Right forelimb (tissue), 1 donor: ENCODE measurements around the gene WDFY4.

Experiments
- DNase-seq: peaks from one replicate; pipeline ENCODE4 v3.0.0-alpha.2; 2018

WDFY4 gene

DNA sequence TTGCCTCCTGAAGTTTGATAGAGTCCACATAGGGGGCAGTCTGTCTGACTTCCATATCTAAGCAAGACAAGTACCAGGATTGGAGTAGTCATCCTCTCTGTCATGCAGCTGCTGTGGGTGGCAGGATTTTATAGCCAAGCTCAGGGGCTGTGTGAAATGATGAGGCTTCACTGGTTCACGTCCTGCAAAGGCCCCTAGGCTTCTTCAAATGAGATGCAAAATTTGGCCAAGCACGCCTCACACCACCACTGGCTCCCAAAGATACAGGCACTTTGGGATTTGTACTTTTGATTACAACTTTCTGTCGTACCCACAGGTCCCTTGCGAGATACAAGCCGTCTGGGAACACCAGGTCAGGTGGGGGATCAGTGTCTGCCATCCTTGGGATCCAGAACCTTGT lies 67.1 kb downstream of the WDFY4 start:
- DNase-seq, result no peak

DNA sequence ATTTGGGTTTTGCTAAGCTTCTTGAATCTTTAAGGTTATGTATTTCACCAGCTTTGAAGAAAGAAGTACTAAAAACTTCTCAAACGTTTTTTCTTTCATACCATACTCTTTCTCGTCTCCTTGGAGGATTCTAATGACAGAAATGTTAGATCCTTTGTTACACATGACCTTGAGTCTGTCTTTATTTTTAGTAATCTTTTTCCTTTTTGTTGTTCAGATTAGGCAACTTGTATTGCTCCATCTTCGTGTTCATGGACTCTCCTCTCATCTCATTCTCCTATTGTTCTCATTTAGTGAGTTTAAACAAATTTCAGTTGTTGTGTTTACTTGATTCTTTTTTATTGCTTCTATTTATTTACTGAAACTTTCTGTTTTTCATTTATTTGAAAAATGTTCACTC lies 73.7 kb downstream of the WDFY4 start:
- no peak for DNase-seq

DNA sequence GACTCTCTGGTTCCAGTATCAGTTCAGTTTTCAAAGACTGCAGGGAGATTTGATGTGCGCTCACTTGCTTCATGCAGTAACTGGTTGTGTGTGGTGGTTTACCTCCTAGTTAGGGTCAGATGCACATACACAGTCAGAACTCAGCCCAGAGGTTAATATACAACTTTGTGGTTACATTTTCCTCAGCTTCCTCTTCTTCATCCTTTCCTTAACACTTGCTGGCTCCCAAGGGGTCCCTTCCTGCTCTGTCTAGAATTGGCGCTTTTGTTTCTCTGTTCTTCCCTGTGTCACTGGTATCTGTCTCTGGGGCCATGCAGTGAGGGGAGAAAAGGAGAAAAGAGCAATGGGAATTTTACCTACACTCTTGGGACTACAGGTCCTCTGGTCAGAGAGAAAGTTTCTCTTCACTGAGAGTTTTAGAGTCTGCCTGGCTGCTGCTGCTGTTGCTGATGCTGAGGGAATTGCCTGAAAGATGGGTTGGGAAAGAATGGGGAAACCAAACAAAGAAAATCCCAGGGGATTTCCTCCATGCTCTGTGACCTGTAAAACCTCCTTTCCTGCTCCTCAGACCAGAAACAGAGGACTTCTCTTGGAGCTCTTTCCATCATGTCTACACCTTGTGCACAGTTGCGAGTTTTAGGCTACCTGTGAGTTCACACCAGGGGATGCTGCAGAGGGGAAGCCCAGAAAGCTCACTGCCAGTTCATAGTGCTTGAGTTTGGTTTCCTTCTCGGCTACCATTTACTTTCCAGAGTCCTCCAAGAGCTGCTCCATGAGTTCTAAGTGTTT lies 74.6 kb downstream of the WDFY4 start:
- no peak for DNase-seq

DNA sequence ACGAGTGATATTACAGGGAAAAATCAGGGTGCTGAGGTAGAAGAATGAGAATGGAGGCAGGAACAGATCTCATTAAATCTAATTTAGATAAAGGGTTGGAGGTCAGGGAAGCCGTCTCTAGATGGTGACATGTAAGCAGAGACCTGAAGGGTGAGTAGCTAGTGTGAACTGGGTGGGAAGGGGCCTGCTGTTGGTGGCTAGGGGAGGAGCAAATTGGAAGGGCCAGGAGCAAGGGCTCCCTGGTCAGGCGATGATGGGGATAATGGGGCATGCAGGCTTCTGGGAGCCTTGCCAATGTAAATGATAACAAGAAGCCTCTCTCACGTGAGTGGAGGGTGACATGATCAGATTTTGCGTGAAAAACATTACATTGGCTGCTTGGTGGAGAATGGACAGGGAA lies 76.3 kb downstream of the WDFY4 start:
- no peak for DNase-seq

GRCh38 chr10:48762064-48763042 lies 77.7 kb downstream of the WDFY4 start:
- DNase-seq, result no peak

DNA sequence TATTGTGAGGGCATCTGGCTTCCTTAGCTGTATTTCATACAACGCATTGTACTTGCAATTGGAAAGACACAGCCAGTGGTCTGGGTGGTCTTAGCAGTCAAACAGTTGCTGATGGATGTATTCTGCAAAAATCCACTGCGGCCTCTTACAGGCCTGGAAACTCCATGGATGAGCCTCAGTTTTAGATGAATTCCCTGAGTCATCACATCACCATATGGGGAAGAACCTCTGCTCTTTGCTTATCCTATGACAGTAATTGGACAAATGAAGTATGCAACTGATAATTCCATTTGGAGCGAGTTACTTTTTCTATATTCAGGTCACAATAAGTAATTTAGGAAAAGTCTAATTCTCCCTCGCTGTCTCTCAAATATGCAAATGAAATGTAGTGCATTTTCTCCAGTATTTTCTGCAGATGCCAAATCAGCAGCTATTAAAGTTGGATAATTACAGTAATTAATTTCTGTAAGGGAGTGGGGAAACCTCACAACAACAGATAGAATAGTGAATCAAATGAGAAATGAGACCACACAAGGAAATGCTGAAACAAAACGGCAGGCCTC lies 78.8 kb downstream of the WDFY4 start:
- DNase-seq, result no peak

DNA sequence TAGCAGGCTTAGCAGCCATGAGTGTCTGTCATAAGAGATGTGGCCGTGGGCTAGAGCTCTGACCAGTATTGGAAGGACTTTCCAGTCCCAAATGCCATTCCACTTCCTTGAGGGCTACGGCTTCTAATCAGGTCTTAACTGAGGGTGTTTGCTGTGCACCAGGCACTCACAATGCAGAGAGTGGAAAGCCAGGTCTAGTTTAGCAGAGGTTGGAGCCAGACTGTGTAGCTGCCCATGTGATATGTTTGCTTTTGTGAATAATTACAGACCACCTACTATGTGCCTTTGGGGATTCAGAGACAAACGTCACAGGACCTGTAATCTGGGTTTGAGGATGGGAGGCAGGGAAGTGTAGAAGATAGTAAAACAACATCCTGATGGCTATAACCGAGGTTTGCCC lies 79.8 kb downstream of the WDFY4 start:
- no peak for DNase-seq

- DNase-seq, result no peak
Measured at GRCh38 chr10:48765039-48765438, 80.4 kb downstream of the WDFY4 start.

DNA sequence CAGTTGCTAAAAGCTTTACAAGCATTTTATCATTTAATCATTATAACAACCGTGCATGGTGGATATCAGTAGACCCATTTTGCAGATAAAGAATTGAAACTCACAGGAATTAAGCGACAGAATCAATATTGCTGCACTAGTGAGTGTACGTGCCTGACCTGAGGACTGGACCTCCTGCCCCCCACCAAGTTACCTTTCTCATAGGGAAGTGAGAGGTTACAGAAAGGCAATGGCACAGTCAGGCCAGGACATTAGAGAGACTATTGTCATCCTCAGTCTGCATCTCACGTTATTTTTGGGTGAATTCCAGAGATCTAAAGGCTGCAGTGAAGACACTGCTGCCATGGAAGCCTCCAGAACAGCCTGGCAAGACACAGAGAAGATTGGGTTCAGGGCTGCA lies 80.9 kb downstream of the WDFY4 start:
- no peak for DNase-seq

DNA sequence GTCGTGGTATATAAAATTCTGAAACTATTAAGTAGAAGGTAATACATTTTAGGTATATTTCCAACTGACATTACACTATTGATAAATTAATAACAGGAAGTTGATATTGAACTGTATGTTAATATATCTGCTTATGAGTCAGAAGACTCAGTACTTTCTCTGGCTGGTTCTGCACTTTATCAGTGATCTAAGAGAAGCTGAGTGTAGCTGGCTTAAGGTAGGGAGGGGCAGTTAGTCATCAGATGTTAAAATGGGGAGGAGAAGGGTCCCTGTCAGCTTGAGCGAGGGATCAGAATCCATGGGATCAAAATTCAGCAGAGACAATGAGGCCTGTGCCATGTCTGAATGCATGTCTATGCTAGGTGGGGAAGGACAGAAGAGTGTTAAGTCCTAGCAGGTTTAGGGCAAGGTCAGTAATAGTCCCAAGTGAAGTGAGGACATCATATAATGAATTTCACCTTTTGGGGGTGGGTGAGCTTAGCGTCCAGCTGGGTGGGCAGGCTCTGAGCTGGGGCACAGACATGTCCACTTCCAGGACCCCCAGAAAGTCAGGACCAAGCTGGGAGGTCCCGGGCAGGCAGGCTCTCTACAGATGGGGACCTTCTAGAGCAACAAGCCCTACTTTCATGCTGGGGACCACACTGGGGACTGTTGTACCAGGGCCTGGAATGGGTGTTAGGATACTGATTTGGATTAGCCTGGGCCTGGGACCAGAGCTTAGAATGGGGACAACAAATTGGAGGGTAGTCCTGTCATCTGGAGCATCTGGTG lies 82.9 kb downstream of the WDFY4 start:
- no peak for DNase-seq

DNA sequence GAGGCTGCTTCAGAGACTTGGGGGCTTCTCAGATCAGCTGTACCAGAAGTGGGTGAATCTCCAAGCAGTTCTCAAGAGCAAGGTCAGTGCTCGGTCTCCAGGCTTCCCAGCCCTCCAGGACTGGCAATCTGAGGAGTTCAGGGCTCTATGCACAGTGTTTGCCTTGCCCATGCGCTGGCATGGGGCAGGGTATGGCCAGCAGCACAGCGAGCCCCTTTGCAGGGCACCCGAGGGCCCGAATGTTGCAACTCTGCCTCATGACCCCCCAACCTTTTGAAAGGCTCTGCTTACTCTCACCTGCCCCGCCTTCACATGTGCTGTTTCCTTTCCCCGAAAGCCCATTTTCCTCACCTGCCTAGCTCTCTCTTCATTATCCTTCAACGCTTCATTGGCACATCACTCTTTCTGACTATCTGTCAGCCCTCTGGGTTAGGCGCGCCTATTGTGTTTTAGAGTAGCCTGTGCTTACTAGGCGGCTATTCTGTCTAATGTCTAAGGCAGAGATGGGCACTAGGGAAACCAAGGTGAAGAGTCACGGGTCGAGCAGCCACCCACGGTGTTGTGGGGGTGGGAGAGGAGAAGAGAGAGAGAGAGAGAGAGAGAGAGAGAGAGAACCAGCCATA lies 83.6 kb downstream of the WDFY4 start:
- no peak for DNase-seq

DNA sequence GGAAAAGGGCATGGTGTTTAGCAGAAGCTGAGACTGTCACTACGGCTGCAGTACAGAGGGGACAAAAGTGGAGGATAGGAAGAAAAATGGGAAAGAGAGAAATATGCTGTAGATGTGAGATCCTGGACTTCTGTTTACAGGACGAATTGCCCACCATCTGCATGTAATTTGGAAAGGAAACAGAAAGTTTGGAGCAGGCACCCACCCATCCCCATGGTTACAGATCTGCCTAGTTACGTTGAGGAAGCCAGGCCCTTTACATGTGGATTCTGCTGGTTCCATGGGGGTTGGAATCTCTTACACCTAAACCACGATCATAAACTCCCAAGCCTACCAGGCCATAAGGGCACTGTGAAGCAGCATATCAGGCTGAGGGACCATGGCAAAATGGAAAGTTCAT lies 84.3 kb downstream of the WDFY4 start:
- no peak for DNase-seq

DNA sequence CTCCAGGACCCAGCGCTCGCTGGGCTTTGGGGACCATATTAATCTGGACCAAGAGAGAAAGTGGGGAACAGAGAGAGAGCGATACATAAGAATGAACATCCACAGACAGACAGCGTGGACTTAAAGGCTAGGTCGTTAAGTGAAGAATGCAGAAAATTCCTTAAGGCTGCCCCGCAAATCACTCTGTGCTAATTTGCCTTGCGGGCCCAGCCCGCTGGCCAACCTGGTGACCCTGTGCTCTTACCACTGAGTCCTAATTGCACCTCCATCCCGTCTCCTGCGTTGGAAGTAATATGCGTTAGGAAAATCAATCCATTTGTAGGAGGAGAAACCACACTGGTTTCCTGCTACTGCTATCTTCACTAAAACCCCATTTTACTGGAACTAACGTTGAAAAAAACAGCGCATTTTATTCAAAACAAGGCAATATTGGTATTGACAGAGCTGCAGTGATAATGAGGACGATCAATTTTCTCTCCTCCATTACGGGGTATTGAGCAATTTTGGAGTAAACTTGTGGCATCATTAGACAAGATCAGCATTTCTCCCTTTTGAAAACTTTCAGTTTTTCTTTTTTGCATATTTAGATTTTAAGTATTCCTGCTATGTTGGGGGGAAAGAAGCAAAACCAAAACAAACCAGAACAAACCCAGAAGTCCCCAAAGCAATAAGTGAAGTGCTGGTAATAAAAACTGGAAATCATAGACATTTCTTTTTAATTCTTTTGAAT lies 85.2 kb downstream of the WDFY4 start:
- no peak for DNase-seq

DNA sequence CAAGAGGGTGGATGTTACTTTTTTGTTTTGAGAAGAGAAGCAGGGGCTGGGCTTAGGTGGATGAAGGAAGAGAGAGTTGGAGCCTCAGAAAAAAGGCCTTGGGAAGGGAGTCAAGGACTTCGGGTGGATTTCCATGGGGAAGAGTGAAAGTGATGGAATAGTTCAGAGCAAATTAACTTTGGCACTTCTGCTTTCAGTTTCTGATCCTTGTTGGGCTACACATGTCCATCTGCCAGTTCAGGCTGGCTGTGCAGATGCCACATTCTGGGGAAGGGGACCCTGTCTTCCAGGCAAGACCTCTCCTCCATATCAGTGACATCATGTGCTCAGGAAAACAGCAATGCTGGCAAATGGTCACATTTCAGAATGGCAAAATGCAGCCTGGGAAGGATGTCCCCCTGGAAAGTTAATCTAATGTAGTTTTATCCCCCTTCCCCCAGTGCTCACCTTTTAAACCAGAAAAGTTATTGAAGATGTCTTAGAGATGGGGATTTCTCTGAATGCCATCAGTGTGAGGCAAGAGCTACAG lies 86.0 kb downstream of the WDFY4 start:
- no peak for DNase-seq

DNA sequence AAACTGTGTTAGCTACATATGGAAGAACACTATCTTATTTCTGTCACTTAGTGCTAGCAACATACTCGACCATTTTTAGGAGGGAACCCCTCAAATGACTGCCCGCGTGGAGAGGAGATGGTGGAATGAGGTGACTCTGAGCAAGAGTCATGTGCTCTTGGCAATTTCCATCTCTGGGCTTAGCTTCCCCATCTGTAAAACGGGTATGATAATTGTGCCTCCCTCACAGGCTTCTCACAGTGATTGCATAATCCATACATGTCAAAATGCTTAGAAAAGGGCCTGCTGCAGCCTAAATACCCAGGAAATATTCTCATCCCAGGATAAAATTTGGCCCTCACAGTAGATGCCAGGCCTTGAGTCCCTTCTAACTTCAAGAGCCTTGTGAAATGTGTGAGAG lies 86.6 kb downstream of the WDFY4 start:
- DNase-seq, result no peak

DNA sequence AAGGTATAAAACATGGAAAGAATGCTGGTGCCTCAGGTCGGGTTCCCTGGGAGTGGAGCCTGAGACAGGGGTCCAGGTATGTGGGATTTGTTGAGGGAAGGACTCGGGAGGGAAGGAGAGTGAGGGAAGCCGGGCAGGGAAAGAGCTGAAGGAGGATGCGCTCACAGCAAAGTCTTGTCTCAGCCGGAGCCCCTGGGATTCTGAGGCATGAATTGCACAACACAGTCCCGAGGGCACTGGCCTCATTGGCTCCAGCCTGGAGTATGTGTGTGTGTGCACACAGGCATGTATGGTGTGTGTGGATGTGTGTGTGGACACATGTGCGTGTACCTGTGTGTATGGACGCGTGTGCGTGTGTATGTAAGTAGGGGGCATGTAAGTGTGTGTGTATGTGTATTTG lies 87.4 kb downstream of the WDFY4 start:
- no peak for DNase-seq

- no peak for DNase-seq
Measured at GRCh38 chr10:48773580-48773979, 88.9 kb downstream of the WDFY4 start.

GRCh38 chr10:48774416-48775205 lies 89.9 kb downstream of the WDFY4 start:
- DNase-seq, result no peak

DNA sequence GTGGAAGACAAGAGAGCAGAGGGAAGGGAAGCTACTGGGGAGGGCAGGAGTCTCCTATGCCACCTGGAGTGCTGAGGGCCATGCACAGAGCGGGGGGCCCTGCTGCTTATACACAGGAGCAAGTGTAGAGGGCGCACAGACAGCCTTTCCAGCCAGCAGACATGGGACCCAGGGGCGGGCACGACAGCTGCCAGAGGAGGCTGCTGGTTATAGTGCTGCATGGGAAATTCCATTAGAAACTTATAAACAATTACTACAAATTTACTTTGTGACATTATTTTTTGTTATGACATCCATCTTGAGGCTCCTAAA lies 90.5 kb downstream of the WDFY4 start:
- no peak for DNase-seq

DNA sequence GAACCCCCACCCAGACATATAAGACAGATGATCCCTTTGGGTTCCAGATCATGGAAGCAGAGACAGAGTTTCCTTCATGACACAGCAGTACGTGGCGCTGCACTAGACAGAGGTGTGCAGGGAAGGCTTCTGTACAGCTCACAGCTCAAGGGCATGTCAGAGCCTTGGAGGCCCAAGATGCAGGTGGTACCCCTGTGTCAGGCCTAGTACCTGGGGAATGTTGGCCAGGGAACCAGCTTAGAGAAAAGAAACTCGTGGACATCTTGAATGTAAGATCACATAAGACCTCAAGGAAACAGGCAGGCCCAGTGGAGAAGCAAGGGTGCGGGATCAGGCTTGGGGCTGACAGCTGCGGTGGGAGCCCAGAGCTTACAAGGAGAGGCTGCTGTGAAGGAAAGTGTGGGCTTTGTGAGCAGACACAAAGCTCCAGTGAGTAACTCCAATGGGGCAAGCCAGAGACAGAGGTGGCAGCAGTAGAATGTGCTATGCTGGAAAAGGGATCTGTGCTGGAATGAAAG lies 91.4 kb downstream of the WDFY4 start:
- DNase-seq, result no peak

GRCh38 chr10:48776528-48776927 lies 91.9 kb downstream of the WDFY4 start:
- DNase-seq, result no peak
